HG02943 (cell line): Measurements from ENCODE around the gene PBX3.
"Not testable (repeated sequence)": the region's sequence is repeated elsewhere in the genome, so short reads cannot be mapped to it uniquely, and the experiment has no call there.

Experiments used
- ATAC-seq: cut with Tn5 transposase; IDR thresholded peaks from one replicate; pipeline ENCODE4 v1.9.1; 2021; ENCODE audit warnings: mild to moderate bottlenecking, low read depth, moderate library complexity; ENCODE audit not compliant: unreplicated experiment

The PBX3 gene

GRCh38 chr9:125774106-125774505, 26.9 kb downstream of the PBX3 start:
- ATAC-seq: no peak

- ATAC-seq: not testable (repeated sequence)
These were observed 29.6 kb downstream of the PBX3 start for GRCh38 chr9:125776789-125777188.

- not testable (repeated sequence) for ATAC-seq
These were observed 31.5 kb downstream of the PBX3 start for GRCh38 chr9:125778538-125779219.

- not testable (repeated sequence) for ATAC-seq
These were observed 32.0 kb downstream of the PBX3 start for GRCh38 chr9:125779220-125779565.

- no peak for ATAC-seq
These were observed 35.5 kb downstream of the PBX3 start for GRCh38 chr9:125782718-125783117.

- no peak for ATAC-seq
These were observed 37.3 kb downstream of the PBX3 start for GRCh38 chr9:125784286-125785049.

GRCh38 chr9:125785248-125785751, 38.1 kb downstream of the PBX3 start:
- no peak for ATAC-seq

GRCh38 chr9:125787715-125788114, 40.5 kb downstream of the PBX3 start:
- no peak for ATAC-seq

GRCh38 chr9:125789196-125789595, 42.0 kb downstream of the PBX3 start:
- no peak for ATAC-seq

- no peak for ATAC-seq
These were observed 47.5 kb downstream of the PBX3 start for GRCh38 chr9:125794708-125795107.

GRCh38 chr9:125795970-125796596, 48.9 kb downstream of the PBX3 start:
- no peak for ATAC-seq

- ATAC-seq: no peak
These were observed 50.8 kb downstream of the PBX3 start for GRCh38 chr9:125797930-125798329.

GRCh38 chr9:125803526-125803925, 56.4 kb downstream of the PBX3 start:
- no peak for ATAC-seq

GRCh38 chr9:125805057-125805456, 57.9 kb downstream of the PBX3 start:
- no peak for ATAC-seq

- ATAC-seq: no peak
These were observed 58.4 kb downstream of the PBX3 start for GRCh38 chr9:125805586-125805985.

GRCh38 chr9:125807079-125807478, 59.9 kb downstream of the PBX3 start:
- ATAC-seq: no peak

GRCh38 chr9:125810161-125810560, 63.0 kb downstream of the PBX3 start:
- ATAC-seq: no peak

- ATAC-seq: no peak
These were observed 63.8 kb downstream of the PBX3 start for GRCh38 chr9:125811002-125811401.

- ATAC-seq: no peak
These were observed 65.2 kb downstream of the PBX3 start for GRCh38 chr9:125812403-125812802.

- ATAC-seq: no peak
These were observed 68.4 kb downstream of the PBX3 start for GRCh38 chr9:125815568-125815967.

- ATAC-seq: no peak
These were observed 69.1 kb downstream of the PBX3 start for GRCh38 chr9:125816321-125816720.
